HepG2 (cell line): ENCODE measurements around the gene DFFA. TPM values are rescaled to one million over a fixed set of nuclear protein-coding genes. Genes with fewer than 3 reads are reported as not detected.
A peak's percentile ranks its signal among the peaks of the same experiment; 100 is the strongest.
"Not testable (repeated sequence)": the region's sequence is repeated elsewhere in the genome, so short reads cannot be mapped to it uniquely, and the experiment has no call there.

Experiments
- GATA4 ChIP-seq: sonication (generic); IDR thresholded peaks from 2 replicates; pipeline ENCODE4 v1.6.1; 2016; ENCODE audit warnings: antibody characterized with exemption, low read depth, borderline replicate concordance
- NFYB ChIP-seq: sonication (generic); formaldehyde crosslinking; IDR thresholded peaks from 2 replicates; pipeline ENCODE4 v1.4.0; 2020; ENCODE audit warnings: missing genetic modification reagents
- POGZ ChIP-seq: sonication (generic); formaldehyde crosslinking; IDR thresholded peaks from 2 replicates; pipeline ENCODE4 v1.4.0; 2020; ENCODE audit warnings: mild to moderate bottlenecking, missing genetic modification reagents
- POLR2A ChIP-seq, 2 experiments: IDR thresholded peaks; 2 replicates each; pipeline ENCODE4 v1.6.1; 2011; ENCODE audit warnings: low read depth in 2 of 2, low read length in 2 of 2, mild to moderate bottlenecking in 1 of 2, moderate library complexity in 1 of 2; ENCODE audit not compliant: insufficient read depth in 1 of 2
- POLR2AphosphoS5 ChIP-seq: IDR thresholded peaks from 2 replicates; pipeline ENCODE4 v1.6.1; 2012; ENCODE audit warnings: low read depth, low read length
- SOX6 ChIP-seq, 2 experiments: fragments of 450-650 bp in 1 of 2; sonication (generic) in 1 of 2; formaldehyde crosslinking in 1 of 2; IDR thresholded peaks; 2 replicates each; pipeline versions ENCODE4 v1.4.0 to v1.6.1; 2017 to 2020; ENCODE audit warnings: antibody characterized with exemption in 1 of 2, mild to moderate bottlenecking in 1 of 2, missing genetic modification reagents in 1 of 2
- ZNF687 ChIP-seq: sonication (generic); formaldehyde crosslinking; IDR thresholded peaks from 2 replicates; pipeline ENCODE4 v1.5.1; 2020; ENCODE audit warnings: mild to moderate bottlenecking, missing genetic modification reagents, moderate library complexity
- polyA plus RNA-seq, 8 experiments: library from polyadenylated mRNA; depleted of rRNA in 3 of 8; stranded (reverse) in 7 of 8; unstranded in 1 of 8; fragments of >200 nt; fragmentation: Illumina TruSeq in 4 of 8; extraction: Trizol in 4 of 8; gene quantifications; 2 replicates each; pipeline versions ENCODE4 v1.2.1 to v1.2.3, GENCODE V29; 2011 to 2016; ENCODE audit warnings: low read depth in 4 of 8, missing spikeins in 1 of 8, mixed read lengths in 1 of 8; ENCODE audit not compliant: insufficient read depth in 1 of 8
- total RNA-seq, 5 experiments: library from RNA; depleted of rRNA; stranded (reverse); fragments of >200 nt; fragmentation: Illumina TruSeq; extraction: Trizol; gene quantifications; 2 replicates each; pipeline ENCODE4 v1.2.3, GENCODE V29; 2016; ENCODE audit warnings: low read depth in 1 of 5
- TF ChIP-seq, protein P1 (sequence below): sonication (generic); formaldehyde crosslinking; IDR thresholded peaks from 2 replicates; pipeline ENCODE4 v1.4.0; 2020; ENCODE audit warnings: missing genetic modification reagents, borderline replicate concordance

DFFA gene
- total and polyA plus RNA-seq, 2 of the 13 experiments (the other 11 are each of a cell fraction or from before 2014, with no cell fraction given): 16.5 to 33.9 TPM

DNA sequence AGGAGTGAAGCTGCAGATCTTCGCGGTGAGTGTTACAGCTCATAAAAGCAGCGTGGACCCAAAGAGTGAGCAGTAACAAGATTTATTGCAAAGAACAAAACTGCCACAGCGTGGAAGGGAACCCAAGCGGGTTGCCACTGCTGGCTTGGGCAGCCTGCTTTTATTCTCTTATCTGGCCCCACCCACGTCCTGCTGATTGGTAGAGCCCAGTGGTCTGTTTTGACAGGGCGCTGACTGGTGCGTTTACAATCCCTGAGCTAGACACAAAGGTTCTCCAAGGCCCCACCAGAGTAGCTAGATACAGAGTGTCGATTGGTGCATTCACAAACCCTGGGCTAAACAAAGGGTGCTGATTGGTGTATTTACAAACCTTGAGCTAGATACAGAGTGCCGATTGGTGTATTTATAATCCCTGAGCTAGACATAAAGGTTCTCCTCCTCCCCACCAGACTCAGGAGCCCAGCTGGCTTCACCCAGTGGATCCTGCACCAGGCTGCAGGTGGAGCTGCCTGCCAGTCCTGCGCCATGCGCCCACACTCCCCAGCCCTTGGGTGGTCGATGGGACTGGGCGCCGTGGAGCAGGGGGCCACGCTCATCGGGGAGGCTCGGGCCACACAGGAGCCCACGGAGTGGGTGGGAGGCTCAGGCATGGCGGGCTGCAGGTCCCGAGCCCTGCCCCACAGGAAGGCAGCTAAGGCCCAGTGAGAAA is 46.3 kb downstream of the DFFA start (continued):
- TF ChIP-seq NFYB (CRISPR knock-in tag) (peak; percentile 80; the same call in 1 of the 2 replicates), GATA4 (peak; percentile 11; the same call in 1 of the 2 replicates), POLR2A (IDR thresholded peaks at IDR 0.05; ENCODE audit: insufficient read depth in 1 of 2, low read depth in 2 of 2, low read length in 2 of 2) (peak; percentile 34 to 68; a peak in 3 of 4 replicates), SOX6 (CRISPR knock-in tag; IDR thresholded peaks at IDR 0.05) (0 out of 2 replicates have a peak, but pooled peaks have one; percentile 8), POGZ (CRISPR knock-in tag) (peak; percentile 54), POLR2AphosphoS5 (0 out of 2 replicates have a peak, but pooled peaks have one; percentile 38), ZNF687 (CRISPR knock-in tag) (peak; percentile 20; the same call in 1 of the 2 replicates)
- TF ChIP-seq, protein P1, sequence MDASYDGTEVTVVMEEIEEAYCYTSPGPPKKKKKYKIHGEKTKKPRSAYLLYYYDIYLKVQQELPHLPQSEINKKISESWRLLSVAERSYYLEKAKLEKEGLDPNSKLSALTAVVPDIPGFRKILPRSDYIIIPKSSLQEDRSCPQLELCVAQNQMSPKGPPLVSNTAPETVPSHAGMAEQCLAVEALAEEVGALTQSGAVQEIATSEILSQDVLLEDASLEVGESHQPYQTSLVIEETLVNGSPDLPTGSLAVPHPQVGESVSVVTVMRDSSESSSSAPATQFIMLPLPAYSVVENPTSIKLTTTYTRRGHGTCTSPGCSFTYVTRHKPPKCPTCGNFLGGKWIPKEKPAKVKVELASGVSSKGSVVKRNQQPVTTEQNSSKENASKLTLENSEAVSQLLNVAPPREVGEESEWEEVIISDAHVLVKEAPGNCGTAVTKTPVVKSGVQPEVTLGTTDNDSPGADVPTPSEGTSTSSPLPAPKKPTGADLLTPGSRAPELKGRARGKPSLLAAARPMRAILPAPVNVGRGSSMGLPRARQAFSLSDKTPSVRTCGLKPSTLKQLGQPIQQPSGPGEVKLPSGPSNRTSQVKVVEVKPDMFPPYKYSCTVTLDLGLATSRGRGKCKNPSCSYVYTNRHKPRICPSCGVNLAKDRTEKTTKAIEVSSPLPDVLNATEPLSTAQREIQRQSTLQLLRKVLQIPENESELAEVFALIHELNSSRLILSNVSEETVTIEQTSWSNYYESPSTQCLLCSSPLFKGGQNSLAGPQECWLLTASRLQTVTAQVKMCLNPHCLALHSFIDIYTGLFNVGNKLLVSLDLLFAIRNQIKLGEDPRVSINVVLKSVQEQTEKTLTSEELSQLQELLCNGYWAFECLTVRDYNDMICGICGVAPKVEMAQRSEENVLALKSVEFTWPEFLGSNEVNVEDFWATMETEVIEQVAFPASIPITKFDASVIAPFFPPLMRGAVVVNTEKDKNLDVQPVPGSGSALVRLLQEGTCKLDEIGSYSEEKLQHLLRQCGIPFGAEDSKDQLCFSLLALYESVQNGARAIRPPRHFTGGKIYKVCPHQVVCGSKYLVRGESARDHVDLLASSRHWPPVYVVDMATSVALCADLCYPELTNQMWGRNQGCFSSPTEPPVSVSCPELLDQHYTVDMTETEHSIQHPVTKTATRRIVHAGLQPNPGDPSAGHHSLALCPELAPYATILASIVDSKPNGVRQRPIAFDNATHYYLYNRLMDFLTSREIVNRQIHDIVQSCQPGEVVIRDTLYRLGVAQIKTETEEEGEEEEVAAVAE: peak; percentile 78; the same call in 1 of the 2 replicates
- not testable (repeated sequence) for TF ChIP-seq SOX6 (IDR thresholded peaks at IDR 0.05)
